RWPE2 (cell line): ENCODE results near the gene SERF2.
"Not testable (repeated sequence)": the region's sequence is repeated elsewhere in the genome, so short reads cannot be mapped to it uniquely, and the experiment has no call there.

Experiments used
- ATAC-seq: fragments of 200-7000 bp; cut with Tn5 transposase; 3 replicates; pipeline ENCODE4 v1.9.1; 2021; ENCODE audit warnings: low read depth
- DNase-seq: peaks from one replicate; pipeline ENCODE4 v3.0.0-alpha.2; 2020; ENCODE audit warnings: low spot score
- H3K27ac ChIP-seq: fragments of 450-650 bp; 2 replicates; pipeline ENCODE4 v1.5.1; 2017; ENCODE audit warnings: mild to moderate bottlenecking; ENCODE audit not compliant: poor library complexity, severe bottlenecking
- H3K27me3 ChIP-seq: fragments of 250-450 bp; sonication (Bioruptor Pico); 2 replicates; pipeline ENCODE4 v1.5.1; 2021; ENCODE audit warnings: mild to moderate bottlenecking, moderate library complexity; ENCODE audit not compliant: insufficient read depth, poor library complexity, severe bottlenecking
- H3K36me3 ChIP-seq: fragments of 250-450 bp; sonication (Bioruptor Pico); 2 replicates; pipeline ENCODE4 v1.5.1; 2020; ENCODE audit warnings: low read depth, mild to moderate bottlenecking, moderate library complexity
- H3K4me1 ChIP-seq: fragments of 250-450 bp; sonication (Bioruptor Pico); 2 replicates; pipeline ENCODE4 v1.5.1; 2021; ENCODE audit warnings: mild to moderate bottlenecking, moderate library complexity; ENCODE audit not compliant: insufficient read depth, poor library complexity, severe bottlenecking
- H3K4me3 ChIP-seq: fragments of 250-450 bp; sonication (Bioruptor Pico); 2 replicates; pipeline ENCODE4 v1.5.1; 2021; ENCODE audit warnings: mild to moderate bottlenecking, moderate library complexity; ENCODE audit not compliant: severe bottlenecking
- H3K9me3 ChIP-seq: fragments of 250-450 bp; sonication (Bioruptor Pico); 2 replicates; pipeline ENCODE4 v1.5.1; 2021; ENCODE audit warnings: mild to moderate bottlenecking, moderate library complexity; ENCODE audit not compliant: severe bottlenecking
- CTCF ChIP-seq: fragments of 450-650 bp; IDR thresholded peaks from one replicate; pipeline ENCODE4 v1.5.1; 2017; ENCODE audit warnings: mild to moderate bottlenecking, moderate library complexity; ENCODE audit not compliant: poor library complexity, severe bottlenecking

The SERF2 gene

GRCh38 chr15:43799945-43800285, 7.8 kb downstream of the SERF2 start, which contains the start of gene SERINC4:
TSS of gene SERINC4 (minus strand) at chr15:43800220. CDS start at chr15:43799986, 234 bp downstream.
- peak within 1 kb of the TSS; percentile 91 for H3K4me3 ChIP-seq
- H3K4me1 ChIP-seq, result peaks cover 12% of the 10 kb centered on the region
- TF ChIP-seq CTCF, result no peak
- ATAC-seq (no peak), DNase-seq (no peak)
- H3K36me3 ChIP-seq, result peaks cover 78% of the 10 kb centered on the region
- peak within 1 kb of the TSS; percentile 63 for H3K27ac ChIP-seq
- no peaks in the 10 kb centered on the region for H3K9me3 ChIP-seq
- no peaks in the 10 kb centered on the region for H3K27me3 ChIP-seq

- Histone ChIP-seq H3K27me3 (no peaks in the 10 kb centered on the region), H3K4me3 (peak within 1 kb of the TSS; percentile 91), H3K9me3 (no peaks in the 10 kb centered on the region), H3K36me3 (peaks cover 78% of the 10 kb centered on the region), H3K27ac (peak within 1 kb of the TSS; percentile 63), H3K4me1 (peaks cover 12% of the 10 kb centered on the region)
- DNase-seq, result peak; percentile 96
- ATAC-seq, result peak; percentile 85
- no peak for TF ChIP-seq CTCF
These were observed 8.4 kb downstream of the SERF2 start, which contains the start of gene HYPK for GRCh38 chr15:43800286-43801141. TSS of gene HYPK (plus strand) at chr15:43800599. CDS start at chr15:43800623, 24 bp downstream.

GRCh38 chr15:43802676-43803075, 10.6 kb downstream of the SERF2 start:
- peaks cover 80% of the 10 kb centered on the region for H3K36me3 ChIP-seq
- H3K27ac ChIP-seq, H3K27me3 ChIP-seq, DNase-seq, ATAC-seq, H3K4me3 ChIP-seq, H3K9me3 ChIP-seq: not testable (repeated sequence)
- H3K4me1 ChIP-seq, result peaks cover 12% of the 10 kb centered on the region

GRCh38 chr15:43808435-43808950, 16.4 kb downstream of the SERF2 start:
- no peaks in the 10 kb centered on the region for H3K9me3 ChIP-seq
- no peak for TF ChIP-seq CTCF
- DNase-seq, result no peak
- no peak overlapping the region for H3K4me3 ChIP-seq
- no peak for ATAC-seq
- H3K27me3 ChIP-seq, result no peaks in the 10 kb centered on the region
- no peak overlapping the region for H3K27ac ChIP-seq
- peaks cover 94% of the 10 kb centered on the region for H3K36me3 ChIP-seq
- no peaks in the 10 kb centered on the region for H3K4me1 ChIP-seq

GRCh38 chr15:43808960-43809678, 17.0 kb downstream of the SERF2 start:
- Histone ChIP-seq H3K27ac (no peak overlapping the region), H3K27me3 (no peaks in the 10 kb centered on the region), H3K9me3 (no peaks in the 10 kb centered on the region), H3K36me3 (peaks cover 97% of the 10 kb centered on the region), H3K4me3 (no peak overlapping the region), H3K4me1 (no peaks in the 10 kb centered on the region)
- TF ChIP-seq CTCF, result no peak
- ATAC-seq (no peak), DNase-seq (no peak)

GRCh38 chr15:43815064-43815463, 22.9 kb downstream of the SERF2 start:
- not testable (repeated sequence) for H3K9me3 ChIP-seq, DNase-seq, H3K4me1 ChIP-seq, ATAC-seq, H3K4me3 ChIP-seq, H3K27ac ChIP-seq, H3K27me3 ChIP-seq
- peaks cover 96% of the 10 kb centered on the region for H3K36me3 ChIP-seq
